Mesenchymal stem cell (in vitro differentiated cells and primary cell): Measurements from ENCODE around the gene SENP3.

Experiments
- DNase-seq: peaks from one replicate; pipeline ENCODE4 v3.0.0-alpha.2; 2013
- H2AFZ ChIP-seq: one replicate; pipeline ENCODE4 v1.6.1; 2013; ENCODE audit warnings: low read depth, mild to moderate bottlenecking, control low read depth, inconsistent platforms, low read length, moderate library complexity
- H2AK5ac ChIP-seq: 2 replicates; pipeline ENCODE4 v1.6.1; 2013; ENCODE audit warnings: low read length, moderate library complexity, mild to moderate bottlenecking, inconsistent platforms; ENCODE audit not compliant: severe bottlenecking
- H2BK120ac ChIP-seq: one replicate; pipeline ENCODE4 v1.6.1; 2013; ENCODE audit warnings: low read depth, mild to moderate bottlenecking, inconsistent platforms, low read length, moderate library complexity
- H2BK12ac ChIP-seq, 2 experiments: one replicate each; pipeline ENCODE4 v1.6.1; 2013; ENCODE audit warnings: inconsistent platforms in 2 of 2, low read length in 2 of 2, mild to moderate bottlenecking in 2 of 2, moderate library complexity in 2 of 2, control low read depth in 1 of 2
- H2BK15ac ChIP-seq: one replicate; pipeline ENCODE4 v1.6.1; 2013; ENCODE audit warnings: mild to moderate bottlenecking, low read depth, inconsistent platforms; ENCODE audit not compliant: poor library complexity, severe bottlenecking
- H2BK5ac ChIP-seq: 2 replicates; pipeline ENCODE4 v1.6.1; 2013; ENCODE audit warnings: low read depth, mild to moderate bottlenecking, low read length, control low read depth, inconsistent platforms; ENCODE audit not compliant: poor library complexity, severe bottlenecking
- H3K14ac ChIP-seq, 2 experiments: one replicate each; pipeline ENCODE4 v1.6.1; 2013; ENCODE audit warnings: inconsistent platforms in 2 of 2, low read length in 2 of 2, control low read depth in 1 of 2, mild to moderate bottlenecking in 1 of 2, moderate library complexity in 1 of 2
- H3K18ac ChIP-seq, 2 experiments: one replicate each; pipeline ENCODE4 v1.6.1; 2013; ENCODE audit warnings: inconsistent platforms in 2 of 2, low read length in 2 of 2, control low read depth in 1 of 2, low read depth in 1 of 2, mild to moderate bottlenecking in 1 of 2
- H3K23ac ChIP-seq, 2 experiments: one replicate each; pipeline ENCODE4 v1.6.1; 2013; ENCODE audit warnings: inconsistent platforms in 2 of 2, low read length in 2 of 2, mild to moderate bottlenecking in 2 of 2, moderate library complexity in 2 of 2, control low read depth in 1 of 2
- H3K27ac ChIP-seq: 2 replicates; pipeline ENCODE4 v1.5.1; 2013; ENCODE audit warnings: mild to moderate bottlenecking, moderate library complexity, low read length, control low read depth, inconsistent platforms; ENCODE audit not compliant: poor library complexity, severe bottlenecking
- H3K27me3 ChIP-seq, 2 experiments: 2 replicates each; pipeline versions ENCODE4 v1.6.1 to v1.7.0; 2013; ENCODE audit warnings: low read length in 2 of 2, mild to moderate bottlenecking in 2 of 2, moderate library complexity in 2 of 2, control low read depth in 1 of 2, inconsistent platforms in 1 of 2; ENCODE audit not compliant: control insufficient read depth in 1 of 2, insufficient read depth in 1 of 2
- H3K36me3 ChIP-seq, 2 experiments: 2 replicates each; pipeline versions ENCODE4 v1.6.1 to v1.7.0; 2013; ENCODE audit warnings: low read length in 2 of 2, control low read depth in 1 of 2, inconsistent platforms in 1 of 2, low read depth in 1 of 2, mild to moderate bottlenecking in 1 of 2; ENCODE audit not compliant: insufficient read depth in 2 of 2, control insufficient read depth in 1 of 2
- H3K4ac ChIP-seq, 2 experiments: one replicate each; pipeline ENCODE4 v1.6.1; 2013; ENCODE audit warnings: inconsistent platforms in 2 of 2, low read length in 2 of 2, mild to moderate bottlenecking in 2 of 2, moderate library complexity in 2 of 2, control low read depth in 1 of 2, low read depth in 1 of 2
- H3K4me1 ChIP-seq: 2 replicates; pipeline ENCODE4 v1.6.1; 2013; ENCODE audit warnings: low read depth, low read length, control low read depth; ENCODE audit not compliant: control insufficient read depth, insufficient read depth
- H3K4me2 ChIP-seq: 2 replicates; pipeline ENCODE4 v1.6.1; 2013; ENCODE audit warnings: low read length, mild to moderate bottlenecking, inconsistent platforms; ENCODE audit not compliant: poor library complexity, severe bottlenecking
- H3K4me3 ChIP-seq, 2 experiments: 2 replicates each; pipeline versions ENCODE4 v1.5.1 to v1.7.0; 2013; ENCODE audit warnings: low read length in 2 of 2, mild to moderate bottlenecking in 2 of 2, control low read depth in 1 of 2, low read depth in 1 of 2; ENCODE audit not compliant: insufficient read depth in 1 of 2
- H3K79me1 ChIP-seq: replicated peaks from 2 replicates; pipeline ENCODE4 v1.6.1; 2013; ENCODE audit warnings: mild to moderate bottlenecking, control low read depth, low read length, inconsistent platforms; ENCODE audit not compliant: poor library complexity, severe bottlenecking
- H3K9ac ChIP-seq: 2 replicates; pipeline ENCODE4 v1.7.0; 2013; ENCODE audit warnings: mild to moderate bottlenecking, low read length, moderate library complexity
- H3K9me3 ChIP-seq: 2 replicates; pipeline ENCODE4 v1.7.0; 2013; ENCODE audit warnings: mild to moderate bottlenecking, low read length; ENCODE audit not compliant: control insufficient read depth
- H4K8ac ChIP-seq: one replicate; pipeline ENCODE4 v1.6.1; 2013; ENCODE audit warnings: inconsistent platforms, mild to moderate bottlenecking, low read length, moderate library complexity
- H4K91ac ChIP-seq: one replicate; pipeline ENCODE4 v1.6.1; 2013; ENCODE audit warnings: mild to moderate bottlenecking, low read length, inconsistent platforms
- WGBS: methylation state at CpG from one replicate; pipeline ENCODE4 v1.1.7; 2013; ENCODE audit warnings: mixed read lengths; 5-methylcytosine and 5-hydroxymethylcytosine counted together

Gene SENP3

GRCh38 chr17:7548585-7549400 lies 12.9 kb upstream of the SENP3 start, which contains the start of gene TNFSF12:
Gene TNFSF12 (plus strand): TSS chr17:7549058. CDS start chr17:7549154, 96 bp downstream.
- Histone ChIP-seq H2BK5ac (peak within 1 kb of the TSS; percentile 9), H3K9ac (peak within 1 kb of the TSS; percentile 86), H4K8ac (peak within 1 kb of the TSS; percentile 99), H3K79me1 (peaks cover 3% of the 10 kb centered on the region), H2BK12ac (peak within 1 kb of the TSS; percentile 77 to 85), H3K4ac (peak within 1 kb of the TSS; percentile 92 to 93), H2AK5ac (no peak within 1 kb of the TSS), H3K27me3 (peaks cover 0 to under 1% of the 10 kb centered on the region in 2 experiments), H3K27ac (no peak within 1 kb of the TSS), H2BK120ac (peak within 1 kb of the TSS; percentile 91), H3K18ac (peak within 1 kb of the TSS; percentile 84 to 99), H3K23ac (peak within 1 kb of the TSS in 1 of 2 experiments; percentile 79), H2BK15ac (peak within 1 kb of the TSS; percentile 95), H3K4me1 (peaks cover 15% of the 10 kb centered on the region), H4K91ac (peak within 1 kb of the TSS; percentile 97), H3K4me2 (peak within 1 kb of the TSS; percentile 99), H3K9me3 (no peaks in the 10 kb centered on the region), H2AFZ (peak within 1 kb of the TSS; percentile 92), H3K14ac (peak within 1 kb of the TSS in 1 of 2 experiments; percentile 93), H3K36me3 (peaks cover 4% of the 10 kb centered on the region in 2 experiments), H3K4me3 (peak within 1 kb of the TSS; percentile 79 to 84)
- WGBS: 6% methylated on average over 39 of the region's 65 CpGs
- peak; percentile 40 for DNase-seq

- 80% methylated on average over 20 of the region's 20 CpGs for WGBS
- no peak overlapping the region for H2BK15ac ChIP-seq
These were observed 12.2 kb upstream of the SENP3 start for GRCh38 chr17:7549401-7550055.

GRCh38 chr17:7550344-7550743 lies 11.4 kb upstream of the SENP3 start:
- no peak overlapping the region for H2AK5ac ChIP-seq
- no peak for DNase-seq
- H2BK12ac ChIP-seq: no peak overlapping the region

More at GRCh38 chr17:7549401-7550055, 12.2 kb upstream of the SENP3 start:
- peak; percentile 10 for DNase-seq
- Histone ChIP-seq H2BK120ac (peak overlapping the region; percentile 91), H3K9me3 (no peaks in the 10 kb centered on the region), H3K4me3 (peak overlapping the region; percentile 79 to 84), H3K4ac (peak overlapping the region in 1 of 2 experiments; percentile 93), H3K27me3 (no peaks in the 10 kb centered on the region), H3K9ac (peak overlapping the region; percentile 86), H2AK5ac (no peak overlapping the region), H4K8ac (peak overlapping the region; percentile 99), H2BK5ac (no peak overlapping the region), H3K18ac (peak overlapping the region; percentile 29 to 82), H2AFZ (peak overlapping the region; percentile 89), H2BK12ac (peak overlapping the region; percentile 75 to 77), H3K27ac (no peak overlapping the region), H3K14ac (peak overlapping the region in 1 of 2 experiments; percentile 57), H3K23ac (peak overlapping the region in 1 of 2 experiments; percentile 10), H3K79me1 (peaks cover 3% of the 10 kb centered on the region), H4K91ac (peak overlapping the region; percentile 95), H3K4me2 (peak overlapping the region; percentile 99), H3K4me1 (peaks cover 15% of the 10 kb centered on the region), H3K36me3 (peaks cover 5 to 6% of the 10 kb centered on the region in 2 experiments)

GRCh38 chr17:7551396-7551795 lies 10.3 kb upstream of the SENP3 start:
- no peak overlapping the region for H3K9ac ChIP-seq
- WGBS: 99% methylated on average over 4 of the region's 4 CpGs
- H3K27ac ChIP-seq: no peak overlapping the region
- peaks cover 3% of the 10 kb centered on the region for H3K79me1 ChIP-seq
- peaks cover 5 to 6% of the 10 kb centered on the region in 2 experiments for H3K36me3 ChIP-seq
- no peak overlapping the region for H2BK15ac ChIP-seq
- peaks cover 15% of the 10 kb centered on the region for H3K4me1 ChIP-seq
- no peak overlapping the region for H3K23ac ChIP-seq
- H2AFZ ChIP-seq: no peak overlapping the region
- no peak overlapping the region for H2BK5ac ChIP-seq
- H3K27me3 ChIP-seq: no peaks in the 10 kb centered on the region
- no peak overlapping the region for H2BK12ac ChIP-seq
- no peak overlapping the region for H3K4ac ChIP-seq
- no peak overlapping the region for H3K4me3 ChIP-seq
- no peak for DNase-seq
- no peak overlapping the region for H2BK120ac ChIP-seq
- H2AK5ac ChIP-seq: no peak overlapping the region
- no peaks in the 10 kb centered on the region for H3K9me3 ChIP-seq
- H3K4me2 ChIP-seq: no peak overlapping the region
- H4K8ac ChIP-seq: no peak overlapping the region
- H4K91ac ChIP-seq: no peak overlapping the region
- H3K14ac ChIP-seq: no peak overlapping the region
- H3K18ac ChIP-seq: no peak overlapping the region

More at GRCh38 chr17:7550344-7550743, 11.4 kb upstream of the SENP3 start:
- Histone ChIP-seq H3K4me2 (no peak overlapping the region), H2BK15ac (no peak overlapping the region), H3K14ac (no peak overlapping the region), H4K91ac (no peak overlapping the region), H3K4me3 (no peak overlapping the region), H3K23ac (no peak overlapping the region), H3K4ac (no peak overlapping the region), H3K79me1 (peaks cover 3% of the 10 kb centered on the region), H3K9me3 (no peaks in the 10 kb centered on the region), H3K18ac (no peak overlapping the region), H3K4me1 (peaks cover 15% of the 10 kb centered on the region), H3K27ac (no peak overlapping the region), H3K36me3 (peaks cover 5 to 6% of the 10 kb centered on the region in 2 experiments), H4K8ac (no peak overlapping the region), H3K27me3 (no peaks in the 10 kb centered on the region), H2BK5ac (no peak overlapping the region), H2BK120ac (no peak overlapping the region), H3K9ac (no peak overlapping the region), H2AFZ (no peak overlapping the region)
- WGBS: 85% methylated on average over 6 of the region's 6 CpGs
